GM19324 (cell line): ENCODE measurements around the gene TTR.

Experiments
- ATAC-seq: cut with Tn5 transposase; IDR thresholded peaks from one replicate; pipeline ENCODE4 v1.9.1; 2021; ENCODE audit warnings: mild to moderate bottlenecking, moderate library complexity; ENCODE audit not compliant: unreplicated experiment, low FRiP score

TTR gene

DNA sequence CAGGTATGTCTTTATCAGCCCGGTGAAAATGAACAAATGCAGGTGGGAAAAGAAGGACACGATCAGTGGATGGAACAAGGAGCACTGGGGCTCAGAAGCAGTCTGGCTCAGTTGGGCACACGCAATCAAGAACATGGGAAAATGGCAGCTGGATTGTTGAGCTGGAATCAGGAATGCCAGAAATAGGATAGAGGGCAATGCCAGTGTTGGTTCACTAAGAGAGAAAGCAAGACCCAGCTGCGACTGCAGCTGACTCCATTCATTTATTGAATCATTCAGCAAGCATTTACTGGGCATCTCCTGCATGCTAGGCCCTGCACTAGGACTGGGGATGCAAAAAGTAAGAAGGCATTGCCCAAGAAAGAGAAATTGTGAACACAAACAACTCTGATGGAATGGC is 13.6 kb upstream of the TTR start:
- ATAC-seq = no peak

DNA sequence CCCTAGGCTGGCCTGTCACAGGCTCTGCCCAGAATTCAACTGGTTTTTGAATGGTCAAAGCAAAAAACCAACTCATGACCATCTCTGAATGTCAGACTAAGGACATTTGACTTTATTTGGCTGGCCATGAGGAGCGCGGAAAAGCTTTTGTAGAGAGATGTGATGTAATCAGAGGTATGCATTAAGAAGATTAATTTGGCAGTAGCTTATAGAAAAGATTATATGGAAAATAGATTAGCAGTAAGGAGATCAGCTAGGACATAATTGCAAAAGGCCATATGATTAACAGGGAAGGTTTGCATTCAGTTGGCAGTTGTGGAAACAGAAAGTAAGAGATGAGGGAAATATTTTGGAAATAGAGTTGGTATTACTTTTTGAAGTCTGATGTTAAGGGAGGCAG is 12.3 kb upstream of the TTR start:
- ATAC-seq = no peak

DNA sequence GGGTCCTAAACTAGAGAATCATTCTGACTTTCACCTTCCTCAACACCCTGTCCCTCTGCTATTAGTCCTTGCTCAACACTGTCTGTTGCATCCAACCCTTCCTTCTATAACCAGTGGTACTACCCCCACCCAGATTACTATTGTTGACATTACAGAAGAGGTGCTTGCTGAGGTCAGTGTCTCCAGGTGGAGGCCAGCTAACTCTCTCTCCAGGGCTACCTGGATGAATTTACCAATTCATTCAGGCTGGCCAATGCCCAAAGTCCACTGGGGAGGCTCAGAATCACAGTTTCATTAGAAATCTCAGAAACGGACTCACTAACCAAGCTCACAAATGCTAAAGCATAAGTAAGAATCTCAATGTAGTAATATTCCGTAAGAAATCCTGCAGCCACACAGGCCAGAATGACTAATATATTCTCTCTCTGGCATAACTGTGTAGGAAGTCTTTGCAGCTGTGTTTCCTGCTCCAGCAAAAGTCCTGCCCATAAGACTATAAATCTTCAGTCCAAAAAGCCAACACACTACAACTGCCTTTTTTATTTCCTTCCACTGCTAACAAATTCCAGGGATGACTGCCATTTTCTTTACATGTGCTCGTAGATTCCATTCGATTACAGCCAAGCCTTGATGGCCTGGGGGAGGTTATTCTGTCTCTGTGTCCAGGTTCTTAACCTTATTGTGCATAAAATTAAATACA is 10.0 kb upstream of the TTR start:
- ATAC-seq = no peak

DNA sequence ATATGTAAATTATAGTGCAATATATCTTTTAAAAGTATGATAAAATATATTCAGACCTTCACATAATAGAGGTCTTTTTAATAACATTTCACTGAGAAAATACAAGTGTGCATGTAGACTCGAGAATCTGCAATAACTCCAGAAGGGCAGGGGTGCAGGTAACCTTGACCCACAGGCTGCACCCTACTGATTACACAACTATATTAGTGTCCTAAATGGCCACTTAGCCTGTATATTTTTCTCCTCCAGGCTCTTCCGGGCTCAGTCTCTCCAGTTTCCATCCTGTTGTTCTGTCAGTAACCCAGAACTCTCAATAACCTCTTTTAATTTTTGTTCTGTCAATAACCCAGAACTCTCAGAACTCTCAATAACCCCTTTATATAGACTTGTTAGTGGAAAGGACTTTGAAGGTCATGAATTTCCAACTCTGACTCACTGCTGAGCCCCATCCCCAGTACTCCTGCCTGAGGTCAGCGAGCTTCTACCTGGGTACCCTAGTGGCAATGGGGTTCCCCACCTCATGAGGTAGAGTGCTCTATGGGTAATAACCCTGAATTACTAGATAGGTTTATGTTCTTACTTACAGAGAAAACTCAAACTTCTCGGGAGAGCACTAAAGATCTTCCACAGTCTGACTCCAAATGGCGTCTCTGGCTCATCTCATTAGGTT is 8.4 kb upstream of the TTR start:
- no peak for ATAC-seq

DNA sequence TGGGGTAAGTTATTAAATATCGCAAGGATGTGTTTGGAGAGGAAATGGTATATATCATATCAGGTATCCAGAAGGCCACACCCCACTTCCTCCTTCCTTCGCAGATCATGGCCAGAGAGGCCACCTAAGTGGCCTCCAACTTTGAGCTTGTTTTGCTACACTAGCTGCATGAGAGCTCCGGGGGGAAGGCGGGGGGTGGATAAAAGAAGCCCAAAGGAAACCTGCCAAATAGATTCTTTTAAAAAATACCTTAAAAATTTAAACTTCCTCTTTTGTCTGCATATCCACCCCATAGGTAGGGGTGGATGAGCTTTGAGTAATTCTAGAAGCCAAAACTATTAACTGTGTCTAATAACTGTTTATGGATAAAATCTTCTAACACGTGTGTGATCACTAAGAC is 5.7 kb upstream of the TTR start:
- no peak for ATAC-seq

DNA sequence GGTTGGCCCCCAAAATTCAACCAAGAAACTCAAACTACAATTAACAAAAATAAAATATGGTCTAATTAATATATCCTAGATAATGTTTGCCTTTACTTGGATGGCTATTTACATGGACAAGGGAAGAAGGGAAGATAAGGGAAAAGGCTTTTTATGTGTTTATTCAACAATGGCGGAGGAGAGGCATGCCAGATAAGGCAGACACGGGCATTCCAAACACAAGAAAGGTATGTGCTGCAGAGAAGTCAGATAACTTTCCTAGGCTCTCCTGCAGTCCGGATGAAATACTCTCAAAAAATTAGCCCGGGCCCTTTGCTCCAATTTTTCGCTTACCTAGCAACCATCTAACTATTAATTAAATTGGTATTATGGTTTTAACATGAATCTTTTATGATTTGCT is 5.1 kb upstream of the TTR start:
- no peak for ATAC-seq

DNA sequence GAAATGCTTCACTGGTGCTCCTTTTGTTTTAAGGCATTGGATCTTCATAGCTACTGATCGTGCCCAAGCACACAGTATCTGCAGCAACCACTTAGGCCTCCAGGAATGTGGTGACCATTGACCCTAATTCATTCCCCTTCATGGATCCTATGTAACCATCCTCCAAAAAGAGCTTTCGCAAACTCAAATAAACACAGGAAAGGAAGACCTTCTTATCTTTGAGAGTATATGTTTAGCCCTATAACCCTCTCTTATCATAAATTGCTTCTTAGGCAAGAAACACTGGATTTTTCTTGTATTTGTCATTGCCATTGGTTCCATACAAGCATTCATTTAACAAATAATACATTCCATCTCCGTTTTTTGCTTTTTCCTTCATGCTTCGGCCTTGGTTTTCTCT is 4.1 kb upstream of the TTR start:
- ATAC-seq = no peak

DNA sequence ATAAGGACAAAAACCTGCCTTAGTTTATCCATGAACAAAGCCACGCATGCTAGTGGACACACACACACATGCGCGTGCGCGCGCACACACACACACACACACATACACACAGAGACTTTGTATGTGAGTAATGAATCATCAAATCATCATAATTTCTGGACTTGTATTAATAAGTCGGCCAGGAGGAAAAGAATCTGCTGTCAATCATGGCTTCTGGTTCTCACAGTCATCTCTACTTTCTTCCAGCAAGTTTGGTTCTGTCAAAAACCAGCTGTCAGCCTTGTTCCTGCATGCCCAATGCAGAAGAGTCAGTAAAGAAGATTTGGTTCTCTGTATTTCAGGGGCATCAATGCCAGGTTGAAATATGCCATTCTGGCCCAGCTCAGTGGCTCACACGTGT is 1.1 kb upstream of the TTR start:
- no peak for ATAC-seq

DNA sequence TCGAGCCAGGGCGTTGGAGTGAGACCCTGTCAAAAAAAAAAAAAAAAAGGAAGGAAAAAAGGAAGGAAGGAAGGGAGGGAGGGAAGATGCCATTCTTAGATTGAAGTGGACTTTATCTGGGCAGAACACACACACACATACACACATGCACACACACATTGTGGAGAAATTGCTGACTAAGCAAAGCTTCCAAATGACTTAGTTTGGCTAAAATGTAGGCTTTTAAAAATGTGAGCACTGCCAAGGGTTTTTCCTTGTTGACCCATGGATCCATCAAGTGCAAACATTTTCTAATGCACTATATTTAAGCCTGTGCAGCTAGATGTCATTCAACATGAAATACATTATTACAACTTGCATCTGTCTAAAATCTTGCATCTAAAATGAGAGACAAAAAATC is 564 bp upstream of the TTR start:
- ATAC-seq = no peak

DNA sequence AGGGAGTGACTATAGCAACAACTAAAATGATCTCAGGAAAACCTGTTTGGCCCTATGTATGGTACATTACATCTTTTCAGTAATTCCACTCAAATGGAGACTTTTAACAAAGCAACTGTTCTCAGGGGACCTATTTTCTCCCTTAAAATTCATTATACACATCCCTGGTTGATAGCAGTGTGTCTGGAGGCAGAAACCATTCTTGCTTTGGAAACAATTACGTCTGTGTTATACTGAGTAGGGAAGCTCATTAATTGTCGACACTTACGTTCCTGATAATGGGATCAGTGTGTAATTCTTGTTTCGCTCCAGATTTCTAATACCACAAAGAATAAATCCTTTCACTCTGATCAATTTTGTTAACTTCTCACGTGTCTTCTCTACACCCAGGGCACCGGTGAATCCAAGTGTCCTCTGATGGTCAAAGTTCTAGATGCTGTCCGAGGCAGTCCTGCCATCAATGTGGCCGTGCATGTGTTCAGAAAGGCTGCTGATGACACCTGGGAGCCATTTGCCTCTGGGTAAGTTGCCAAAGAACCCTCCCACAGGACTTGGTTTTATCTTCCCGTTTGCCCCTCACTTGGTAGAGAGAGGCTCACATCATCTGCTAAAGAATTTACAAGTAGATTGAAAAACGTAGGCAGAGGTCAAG is 955 bp downstream of the TTR start:
- ATAC-seq = no peak

DNA sequence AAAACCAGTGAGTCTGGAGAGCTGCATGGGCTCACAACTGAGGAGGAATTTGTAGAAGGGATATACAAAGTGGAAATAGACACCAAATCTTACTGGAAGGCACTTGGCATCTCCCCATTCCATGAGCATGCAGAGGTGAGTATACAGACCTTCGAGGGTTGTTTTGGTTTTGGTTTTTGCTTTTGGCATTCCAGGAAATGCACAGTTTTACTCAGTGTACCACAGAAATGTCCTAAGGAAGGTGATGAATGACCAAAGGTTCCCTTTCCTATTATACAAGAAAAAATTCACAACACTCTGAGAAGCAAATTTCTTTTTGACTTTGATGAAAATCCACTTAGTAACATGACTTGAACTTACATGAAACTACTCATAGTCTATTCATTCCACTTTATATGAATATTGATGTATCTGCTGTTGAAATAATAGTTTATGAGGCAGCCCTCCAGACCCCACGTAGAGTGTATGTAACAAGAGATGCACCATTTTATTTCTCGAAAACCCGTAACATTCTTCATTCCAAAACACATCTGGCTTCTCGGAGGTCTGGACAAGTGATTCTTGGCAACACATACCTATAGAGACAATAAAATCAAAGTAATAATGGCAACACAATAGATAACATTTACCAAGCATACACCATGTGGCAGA is 3.6 kb downstream of the TTR start:
- ATAC-seq = no peak

DNA sequence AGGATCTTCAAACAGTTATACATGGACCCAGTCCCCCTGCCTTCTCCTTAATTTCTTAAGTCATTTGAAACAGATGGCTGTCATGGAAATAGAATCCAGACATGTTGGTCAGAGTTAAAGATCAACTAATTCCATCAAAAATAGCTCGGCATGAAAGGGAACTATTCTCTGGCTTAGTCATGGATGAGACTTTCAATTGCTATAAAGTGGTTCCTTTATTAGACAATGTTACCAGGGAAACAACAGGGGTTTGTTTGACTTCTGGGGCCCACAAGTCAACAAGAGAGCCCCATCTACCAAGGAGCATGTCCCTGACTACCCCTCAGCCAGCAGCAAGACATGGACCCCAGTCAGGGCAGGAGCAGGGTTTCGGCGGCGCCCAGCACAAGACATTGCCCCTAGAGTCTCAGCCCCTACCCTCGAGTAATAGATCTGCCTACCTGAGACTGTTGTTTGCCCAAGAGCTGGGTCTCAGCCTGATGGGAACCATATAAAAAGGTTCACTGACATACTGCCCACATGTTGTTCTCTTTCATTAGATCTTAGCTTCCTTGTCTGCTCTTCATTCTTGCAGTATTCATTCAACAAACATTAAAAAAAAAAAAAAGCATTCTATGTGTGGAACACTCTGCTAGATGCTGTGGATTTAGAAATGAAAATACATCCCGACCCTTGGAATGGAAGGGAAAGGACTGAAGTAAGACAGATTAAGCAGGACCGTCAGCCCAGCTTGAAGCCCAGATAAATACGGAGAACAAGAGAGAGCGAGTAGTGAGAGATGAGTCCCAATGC is 4.6 kb downstream of the TTR start:
- no peak for ATAC-seq

DNA sequence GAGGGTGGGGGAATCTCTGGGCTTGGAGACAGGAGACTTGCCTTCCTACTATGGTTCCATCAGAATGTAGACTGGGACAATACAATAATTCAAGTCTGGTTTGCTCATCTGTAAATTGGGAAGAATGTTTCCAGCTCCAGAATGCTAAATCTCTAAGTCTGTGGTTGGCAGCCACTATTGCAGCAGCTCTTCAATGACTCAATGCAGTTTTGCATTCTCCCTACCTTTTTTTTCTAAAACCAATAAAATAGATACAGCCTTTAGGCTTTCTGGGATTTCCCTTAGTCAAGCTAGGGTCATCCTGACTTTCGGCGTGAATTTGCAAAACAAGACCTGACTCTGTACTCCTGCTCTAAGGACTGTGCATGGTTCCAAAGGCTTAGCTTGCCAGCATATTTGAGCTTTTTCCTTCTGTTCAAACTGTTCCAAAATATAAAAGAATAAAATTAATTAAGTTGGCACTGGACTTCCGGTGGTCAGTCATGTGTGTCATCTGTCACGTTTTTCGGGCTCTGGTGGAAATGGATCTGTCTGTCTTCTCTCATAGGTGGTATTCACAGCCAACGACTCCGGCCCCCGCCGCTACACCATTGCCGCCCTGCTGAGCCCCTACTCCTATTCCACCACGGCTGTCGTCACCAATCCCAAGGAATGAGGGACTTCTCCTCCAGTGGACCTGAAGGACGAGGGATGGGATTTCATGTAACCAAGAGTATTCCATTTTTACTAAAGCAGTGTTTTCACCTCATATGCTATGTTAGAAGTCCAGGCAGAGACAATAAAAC is 6.5 kb downstream of the TTR start:
- no peak for ATAC-seq

DNA sequence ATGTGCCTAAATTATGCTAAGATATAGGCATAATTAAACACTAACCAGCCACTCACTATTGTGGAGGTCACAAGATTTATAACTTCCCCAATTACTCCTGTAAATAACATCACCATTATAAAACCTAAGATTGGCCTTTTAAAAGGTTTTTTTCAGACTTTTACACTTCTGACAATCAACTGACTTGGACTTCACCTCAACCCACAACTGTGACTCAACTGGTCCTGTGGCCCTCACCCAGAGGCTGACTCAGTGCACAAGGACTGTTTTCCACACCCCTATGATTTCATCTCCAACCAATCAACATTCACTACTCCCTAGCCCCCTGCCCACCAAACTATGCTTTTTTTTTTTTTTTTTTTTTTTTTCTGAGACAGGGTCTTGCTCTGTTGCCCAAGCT is 11.6 kb downstream of the TTR start:
- ATAC-seq = no peak

DNA sequence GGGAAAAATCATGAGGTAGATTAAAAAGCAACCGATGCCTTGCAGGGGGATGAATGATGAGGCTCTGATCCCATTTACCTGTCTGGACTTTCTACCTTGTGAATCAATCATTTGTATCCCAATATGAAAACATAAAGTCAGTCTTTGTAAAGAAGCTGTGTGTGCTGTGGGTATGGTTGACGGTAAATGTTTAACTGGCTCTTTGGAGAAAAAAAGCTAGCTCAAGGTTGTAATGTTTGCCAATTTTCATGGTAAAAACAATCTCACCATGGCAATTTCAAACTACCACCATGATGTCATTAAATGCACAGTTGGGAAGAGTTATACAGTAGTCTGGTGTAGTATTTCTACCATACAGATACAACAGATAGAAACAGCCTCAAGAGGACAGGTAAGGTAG is 14.6 kb downstream of the TTR start:
- ATAC-seq = no peak

DNA sequence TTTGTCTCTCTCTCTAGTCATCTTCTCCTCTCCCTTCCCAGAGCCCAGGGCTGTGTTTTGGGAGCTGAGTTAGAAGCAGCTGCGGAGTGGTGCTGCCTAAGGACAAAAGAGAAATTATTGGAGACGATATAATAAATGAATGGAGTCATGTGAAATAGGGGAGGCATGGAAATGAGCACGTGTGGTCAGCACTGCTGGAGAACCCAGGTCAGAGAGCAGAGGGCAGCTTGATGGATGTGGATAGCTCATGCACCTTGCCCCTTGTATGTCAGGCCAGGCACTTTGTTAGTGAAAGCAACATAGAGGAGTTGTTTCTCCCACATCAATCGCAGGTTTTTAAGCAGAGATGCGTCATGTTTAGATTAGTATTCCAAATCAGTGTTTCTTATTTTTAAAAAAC is 15.7 kb downstream of the TTR start:
- ATAC-seq = no peak

DNA sequence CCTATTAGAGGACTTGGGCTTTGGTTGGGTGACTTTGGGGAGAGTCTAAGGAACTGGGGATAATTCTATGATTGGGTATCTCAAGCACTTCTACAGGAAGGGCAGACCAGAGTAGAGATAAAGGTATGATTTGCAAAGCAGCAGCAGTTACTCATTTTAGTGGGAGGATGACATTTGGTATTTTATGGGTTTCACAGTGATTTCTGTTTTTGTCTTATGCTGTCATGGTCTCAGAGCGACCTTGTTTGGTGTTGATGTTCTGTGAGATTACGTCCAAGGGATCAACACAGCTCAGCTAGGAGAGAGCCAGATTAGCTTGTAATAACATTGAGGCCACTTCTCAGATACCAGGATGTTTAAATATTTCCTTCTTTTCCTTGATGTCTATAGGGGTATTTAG is 18.2 kb downstream of the TTR start:
- ATAC-seq = no peak

DNA sequence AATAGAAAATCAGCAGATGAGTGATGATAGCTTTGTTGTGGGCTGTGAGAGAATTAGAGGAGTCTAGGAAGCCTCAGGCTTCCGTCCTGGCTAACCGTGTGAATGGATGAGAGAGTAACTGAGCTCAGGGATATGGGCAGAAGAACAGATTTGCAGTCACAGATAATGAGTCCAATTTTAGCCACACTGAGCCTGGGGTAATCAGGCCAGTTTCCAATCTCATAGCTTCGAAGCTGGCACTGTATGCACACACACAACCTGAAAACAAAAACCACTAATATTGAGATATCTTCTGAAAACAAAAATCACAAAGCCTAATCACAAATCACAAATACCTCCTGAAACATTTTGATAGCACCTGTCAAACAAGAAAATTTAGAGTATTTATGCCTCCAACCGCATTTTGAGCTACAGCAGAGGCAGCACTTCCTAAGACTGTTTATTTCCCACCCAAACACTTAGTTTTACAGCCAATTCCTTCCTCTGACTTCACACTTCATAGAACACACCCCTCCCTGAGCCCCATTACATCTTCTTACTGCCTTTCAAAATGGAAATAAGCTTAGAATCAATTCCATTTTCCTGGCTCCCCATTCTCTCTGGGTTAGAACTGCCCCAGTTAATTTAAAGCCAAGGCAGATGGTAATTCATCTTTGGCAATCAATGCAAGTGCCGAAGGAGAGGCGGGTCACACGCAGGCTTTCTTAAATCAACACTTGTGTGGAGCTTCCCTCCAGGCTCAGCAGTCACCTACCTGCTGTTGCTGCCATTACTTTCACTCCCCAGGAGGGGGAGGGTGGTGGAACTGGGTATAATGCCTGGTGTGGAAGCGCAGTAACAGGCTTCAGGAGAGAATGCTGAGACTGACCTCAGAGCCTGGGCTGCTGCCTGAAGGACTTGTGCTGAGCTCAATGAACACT is 18.9 kb downstream of the TTR start:
- no peak for ATAC-seq

DNA sequence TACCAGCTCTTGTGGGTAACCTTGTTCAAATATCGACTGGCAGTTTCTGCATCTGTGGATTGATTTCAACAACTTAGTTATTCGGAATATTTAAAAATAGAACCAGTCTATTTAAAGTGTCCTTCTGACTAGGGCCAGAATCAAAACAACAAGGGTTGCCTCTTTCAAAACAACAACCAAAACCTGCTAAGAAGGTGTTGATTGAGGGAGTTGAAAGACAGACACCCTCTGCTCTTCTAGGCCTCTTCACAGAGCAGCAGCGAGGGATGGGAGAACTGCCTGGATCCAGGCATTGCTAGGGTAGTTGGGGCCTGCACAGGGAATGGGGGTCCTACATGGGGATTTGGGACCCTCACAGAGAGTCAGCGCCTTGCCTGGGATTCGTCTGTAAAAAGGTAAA is 19.8 kb downstream of the TTR start:
- no peak for ATAC-seq
